HEK293T (cell line): ENCODE results near the gene KIF18A.

ENCODE experiments used
- FOXM1 ChIP-seq: fragments of 450-650 bp; IDR thresholded peaks from 2 replicates; pipeline ENCODE4 v1.6.1; 2017; ENCODE audit warnings: mild to moderate bottlenecking, borderline replicate concordance
- SP1 ChIP-seq: fragments of 450-650 bp; IDR thresholded peaks from 2 replicates; pipeline ENCODE4 v1.6.1; 2017
- SUZ12 ChIP-seq: fragments of 450-650 bp; IDR thresholded peaks from 2 replicates; pipeline ENCODE4 v1.6.1; 2016; ENCODE audit warnings: mild to moderate bottlenecking
- ZNF384 ChIP-seq: fragments of 450-650 bp; IDR thresholded peaks from 2 replicates; pipeline ENCODE4 v1.6.1; 2016

- no peak for TF ChIP-seq SP1
- TF ChIP-seq FOXM1 = no peak
- no peak for TF ChIP-seq ZNF384
- TF ChIP-seq SUZ12 = no peak
Measured at GRCh38 chr11:28114731-28115130, 6.8 kb upstream of the KIF18A start.
